Fibroblast of pulmonary artery (primary cell): Measurements from ENCODE around the gene C11orf54.

ENCODE experiments used
- DNase-seq: peaks from one replicate; pipeline ENCODE4 v3.0.0-alpha.2; 2010; ENCODE audit warnings: low read depth
- H3K4me3 ChIP-seq: replicated peaks from 2 replicates; pipeline ENCODE4 v1.5.1; 2011; ENCODE audit warnings: low read depth, mild to moderate bottlenecking, control low read depth, low read length, moderate library complexity
- CTCF ChIP-seq: IDR thresholded peaks from 2 replicates; pipeline ENCODE4 v1.5.1; 2011; ENCODE audit warnings: mild to moderate bottlenecking, control low read depth, low read length, inconsistent platforms; ENCODE audit errors: missing control alignments

The C11orf54 gene

GRCh38 chr11:93727985-93728791, 13.3 kb upstream of the C11orf54 start:
- H3K4me3 ChIP-seq = no peak overlapping the region
- no peak for DNase-seq

DNA sequence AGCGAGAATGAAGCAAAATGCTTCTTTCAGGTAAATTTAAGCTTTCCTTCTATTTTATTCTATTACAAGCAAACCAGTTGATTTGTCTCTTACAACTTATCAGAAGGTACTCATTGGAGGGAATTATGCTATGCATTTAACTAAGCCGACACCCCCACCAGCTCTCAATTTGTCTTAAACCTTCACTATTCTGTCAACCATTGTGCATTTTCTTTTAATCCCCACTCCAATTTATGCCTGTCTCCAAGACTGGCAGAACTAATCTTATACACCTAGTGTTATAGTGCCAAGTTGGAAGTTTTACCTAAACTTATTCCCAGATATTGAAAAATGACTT, 12.7 kb upstream of the C11orf54 start:
- DNase-seq = no peak
- H3K4me3 ChIP-seq = no peak overlapping the region
- TF ChIP-seq CTCF = no peak

More at GRCh38 chr11:93727985-93728791, 13.3 kb upstream of the C11orf54 start:
- TF ChIP-seq CTCF = no peak

GRCh38 chr11:93729129-93729616, 12.3 kb upstream of the C11orf54 start:
- TF ChIP-seq CTCF = no peak
- no peak overlapping the region for H3K4me3 ChIP-seq
- DNase-seq = no peak

DNA sequence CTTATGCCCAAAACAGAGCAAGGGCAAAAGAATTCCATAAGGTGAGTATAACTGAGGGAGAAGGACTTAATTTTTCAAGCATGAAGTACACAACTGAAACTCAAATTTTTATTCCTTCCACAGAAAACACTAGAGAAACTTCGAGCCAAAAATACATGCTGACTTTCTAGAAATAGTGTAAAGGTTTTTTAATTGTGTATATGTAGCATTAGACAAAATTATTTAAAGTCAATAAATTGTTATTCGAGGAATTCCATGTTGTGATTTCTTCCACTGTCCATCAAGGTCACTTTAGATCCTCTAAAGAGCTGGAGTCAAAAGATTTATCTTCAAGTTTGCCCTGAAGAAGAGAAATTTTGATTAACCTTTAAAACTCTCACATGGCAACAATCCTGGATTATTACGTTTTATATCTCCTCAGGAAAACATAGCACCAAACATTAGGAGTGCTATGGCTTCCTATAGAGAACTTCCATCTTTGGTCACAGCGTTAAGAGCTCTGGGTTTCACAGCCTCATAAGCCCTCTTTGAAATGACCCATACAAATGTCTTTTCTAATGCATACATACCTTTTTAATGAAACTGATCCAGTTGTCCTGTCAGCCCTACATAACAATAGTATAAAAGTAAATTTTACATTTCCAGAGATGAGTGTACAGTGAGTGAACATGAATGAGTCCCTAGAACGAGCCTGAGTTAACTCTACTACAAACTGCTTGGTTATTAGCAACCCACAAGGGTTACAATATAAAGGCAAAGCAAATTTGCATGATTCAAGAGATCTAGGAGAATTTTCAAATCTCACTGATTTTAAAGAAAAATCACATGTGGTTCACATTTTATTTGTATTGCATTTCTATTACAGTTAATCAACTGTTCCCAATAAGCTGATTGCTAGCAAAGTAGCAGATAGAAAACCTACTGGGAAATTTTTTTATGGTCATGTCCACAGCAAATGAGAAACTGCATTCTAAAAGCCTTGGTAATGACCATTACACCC, 11.1 kb upstream of the C11orf54 start:
- TF ChIP-seq CTCF = no peak
- no peak overlapping the region for H3K4me3 ChIP-seq
- no peak for DNase-seq

DNA sequence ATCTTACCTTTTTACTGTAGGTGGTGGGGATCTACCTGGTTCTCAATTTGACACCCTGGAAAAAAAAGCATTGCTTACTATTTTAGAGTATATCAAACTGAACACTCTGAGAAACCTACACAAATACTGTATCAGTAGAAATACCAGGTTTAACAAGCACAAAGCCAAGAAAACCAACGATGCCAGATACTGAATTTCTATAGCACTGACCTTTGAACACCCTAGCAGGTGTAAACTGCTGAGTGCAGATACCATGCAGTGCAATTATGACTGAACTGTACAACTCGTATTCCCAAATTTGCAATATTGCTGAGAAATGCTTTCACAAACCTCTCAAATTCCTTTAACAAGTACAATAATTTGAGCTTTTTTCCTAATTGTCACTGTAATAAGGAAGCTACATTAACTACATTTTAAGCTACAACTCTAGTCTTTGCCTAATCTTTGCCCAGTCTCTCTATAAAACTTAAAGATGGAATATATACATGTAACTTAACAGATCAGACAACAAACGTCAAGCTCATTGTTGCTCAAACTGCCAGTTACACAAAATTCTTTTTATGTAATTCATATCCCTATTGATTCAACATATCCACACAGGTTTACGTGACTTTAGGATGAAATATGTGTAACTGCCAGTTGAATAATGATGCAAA, 9.1 kb upstream of the C11orf54 start:
- H3K4me3 ChIP-seq = no peak overlapping the region
- no peak for DNase-seq
- TF ChIP-seq CTCF = no peak

DNA sequence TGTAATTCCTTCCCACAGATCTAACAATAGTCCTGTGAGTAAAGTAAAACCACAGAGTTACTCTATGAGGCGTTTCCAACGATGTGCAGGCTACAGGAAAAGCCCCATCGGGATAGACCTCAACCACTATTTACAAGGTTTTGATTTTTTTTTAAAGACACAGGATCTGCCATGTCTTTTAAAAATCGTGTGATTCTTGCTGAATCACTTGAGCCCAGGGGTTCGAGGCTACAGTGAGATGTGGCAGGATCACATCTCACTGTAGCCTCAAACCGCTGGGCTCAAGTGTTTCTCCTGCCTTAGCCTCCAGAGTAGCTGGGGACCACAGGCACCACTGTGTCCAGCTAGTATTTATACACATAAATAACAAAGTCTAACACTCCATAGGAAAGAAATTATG, 8.0 kb upstream of the C11orf54 start:
- no peak for DNase-seq
- no peak overlapping the region for H3K4me3 ChIP-seq
- no peak for TF ChIP-seq CTCF
